WTC11 (cell line): Measurements from ENCODE around the gene ZNF428.

Source experiments
- ATF1 ChIP-seq: sonication (generic); formaldehyde crosslinking; IDR thresholded peaks from 2 replicates; pipeline ENCODE4 v1.8.1; 2023; ENCODE audit warnings: mild to moderate bottlenecking, moderate library complexity, missing genetic modification reagents
- CTCF ChIP-seq: fragments of 200-600 bp; IDR thresholded peaks from 2 replicates; pipeline ENCODE4 v1.8.0; 2022; ENCODE audit warnings: antibody characterized with exemption
- IRF1 ChIP-seq: sonication (generic); formaldehyde crosslinking; IDR thresholded peaks from 2 replicates; pipeline ENCODE4 v1.8.0; 2023; ENCODE audit warnings: missing genetic modification reagents
- MAX ChIP-seq: sonication (generic); formaldehyde crosslinking; IDR thresholded peaks from 2 replicates; pipeline ENCODE4 v1.8.0; 2022; ENCODE audit warnings: mild to moderate bottlenecking, missing genetic modification reagents
- SMAD3 ChIP-seq: sonication (generic); formaldehyde crosslinking; IDR thresholded peaks from 2 replicates; pipeline ENCODE4 v1.8.0; 2022; ENCODE audit warnings: missing genetic modification reagents, mild to moderate bottlenecking, borderline replicate concordance
- SMAD4 ChIP-seq: sonication (generic); formaldehyde crosslinking; IDR thresholded peaks from 2 replicates; pipeline ENCODE4 v1.8.0; 2022; ENCODE audit warnings: mild to moderate bottlenecking, missing genetic modification reagents
- ZNF219 ChIP-seq: sonication (generic); formaldehyde crosslinking; IDR thresholded peaks from 2 replicates; pipeline ENCODE4 v1.8.0; 2023; ENCODE audit warnings: missing genetic modification reagents, mild to moderate bottlenecking, borderline replicate concordance

- no peak for TF ChIP-seq IRF1 (CRISPR knock-in tag)
- no peak for TF ChIP-seq CTCF
- TF ChIP-seq SMAD3 = no peak
- no peak for TF ChIP-seq SMAD4
- TF ChIP-seq ZNF219 = no peak
- no peak for TF ChIP-seq ATF1 (CRISPR knock-in tag)
- TF ChIP-seq MAX = no peak
Observed at GRCh38 chr19:43631491-43631890, 12.1 kb upstream of the ZNF428 start.
